Osteocyte (in vitro differentiated cells): ENCODE measurements around the gene GALNT15. TPM values are rescaled to one million over a fixed set of nuclear protein-coding genes. Genes with fewer than 3 reads are reported as not detected.

Experiments used
- DNase-seq: peaks from one replicate; pipeline ENCODE4 v3.0.0; 2021; ENCODE audit warnings: mixed read lengths; ENCODE audit not compliant: unreplicated experiment; ENCODE audit errors: extremely low spot score
- H3K27ac Mint-ChIP-seq: one replicate; pipeline ENCODE4 v1.8.0; 2021; ENCODE audit warnings: mild to moderate bottlenecking, mixed read lengths; ENCODE audit not compliant: unreplicated experiment
- H3K27me3 Mint-ChIP-seq: one replicate; pipeline ENCODE4 v1.8.0; 2021; ENCODE audit warnings: mixed read lengths; ENCODE audit not compliant: unreplicated experiment
- H3K36me3 Mint-ChIP-seq: one replicate; pipeline ENCODE4 v1.8.0; 2021; ENCODE audit warnings: mixed read lengths; ENCODE audit not compliant: unreplicated experiment
- H3K4me1 Mint-ChIP-seq: one replicate; pipeline ENCODE4 v1.8.0; 2021; ENCODE audit warnings: mixed read lengths; ENCODE audit not compliant: unreplicated experiment
- H3K4me3 Mint-ChIP-seq: one replicate; pipeline ENCODE4 v1.8.0; 2021; ENCODE audit warnings: mild to moderate bottlenecking, moderate library complexity, mixed read lengths; ENCODE audit not compliant: unreplicated experiment
- H3K9me3 Mint-ChIP-seq: one replicate; pipeline ENCODE4 v1.8.0; 2021; ENCODE audit warnings: mixed read lengths; ENCODE audit not compliant: unreplicated experiment
- CTCF ChIP-seq: fragments of 200-600 bp; sonication (generic); IDR thresholded peaks from 2 replicates; pipeline ENCODE4 v1.5.0; 2021; ENCODE audit warnings: antibody characterized with exemption, mild to moderate bottlenecking, moderate library complexity
- total RNA-seq: library from RNA; stranded (reverse); gene quantifications from 2 replicates; pipeline ENCODE4 v1.2.1, GENCODE V29; 2021

Gene GALNT15
- total RNA-seq, 1 donor from 2014 or later, result 0.56 TPM

GRCh38 chr3:16132928-16133327, 41.6 kb upstream of the GALNT15 start:
- Mint-ChIP-seq H3K27me3 (no peaks in the 10 kb centered on the region), H3K4me3 (no peak overlapping the region), H3K9me3 (no peaks in the 10 kb centered on the region), H3K36me3 (peaks cover 3% of the 10 kb centered on the region), H3K4me1 (peaks cover 54% of the 10 kb centered on the region), H3K27ac (no peak overlapping the region)
- DNase-seq, result no peak
- no peak for TF ChIP-seq CTCF

GRCh38 chr3:16134173-16134928, 40.1 kb upstream of the GALNT15 start:
- peaks cover 3% of the 10 kb centered on the region for H3K36me3 Mint-ChIP-seq
- H3K4me1 Mint-ChIP-seq, result peaks cover 49% of the 10 kb centered on the region
- no peak for DNase-seq
- no peak overlapping the region for H3K4me3 Mint-ChIP-seq
- H3K27me3 Mint-ChIP-seq, result no peaks in the 10 kb centered on the region
- no peak for TF ChIP-seq CTCF
- no peak overlapping the region for H3K27ac Mint-ChIP-seq
- H3K9me3 Mint-ChIP-seq, result no peaks in the 10 kb centered on the region

- peak overlapping the region; percentile 76 for H3K27ac Mint-ChIP-seq
- DNase-seq, result no peak
- TF ChIP-seq CTCF, result no peak
- no peak overlapping the region for H3K4me3 Mint-ChIP-seq
- peaks cover 3% of the 10 kb centered on the region for H3K36me3 Mint-ChIP-seq
- H3K4me1 Mint-ChIP-seq, result peaks cover 47% of the 10 kb centered on the region
- H3K9me3 Mint-ChIP-seq, result no peaks in the 10 kb centered on the region
- no peaks in the 10 kb centered on the region for H3K27me3 Mint-ChIP-seq
These were observed 38.4 kb upstream of the GALNT15 start for GRCh38 chr3:16136055-16136454.

GRCh38 chr3:16137044-16137443, 37.4 kb upstream of the GALNT15 start:
- Mint-ChIP-seq H3K27ac (peak overlapping the region; percentile 76), H3K4me1 (peaks cover 47% of the 10 kb centered on the region), H3K27me3 (no peaks in the 10 kb centered on the region)

GRCh38 chr3:16137977-16138376, 36.5 kb upstream of the GALNT15 start:
- TF ChIP-seq CTCF, result no peak
- DNase-seq, result no peak
- Mint-ChIP-seq H3K9me3 (no peaks in the 10 kb centered on the region), H3K4me3 (no peak overlapping the region), H3K36me3 (peaks cover 3% of the 10 kb centered on the region), H3K27me3 (no peaks in the 10 kb centered on the region), H3K27ac (no peak overlapping the region), H3K4me1 (peaks cover 43% of the 10 kb centered on the region)

More at GRCh38 chr3:16137044-16137443, 37.4 kb upstream of the GALNT15 start:
- no peak for TF ChIP-seq CTCF
- H3K36me3 Mint-ChIP-seq, result peaks cover 3% of the 10 kb centered on the region
- H3K4me3 Mint-ChIP-seq, result no peak overlapping the region
- no peak for DNase-seq
- H3K9me3 Mint-ChIP-seq, result no peaks in the 10 kb centered on the region
